HepG2 (cell line): ENCODE results near the gene MED25. TPM values are rescaled to one million over a fixed set of nuclear protein-coding genes. Genes with fewer than 3 reads are reported as not detected.
A peak's percentile ranks its signal among the peaks of the same experiment; 100 is the strongest.

Source experiments
- GZF1 ChIP-seq: sonication (generic); formaldehyde crosslinking; IDR thresholded peaks from 2 replicates; pipeline ENCODE4 v1.5.1; 2020; ENCODE audit warnings: mild to moderate bottlenecking, missing genetic modification reagents
- KMT2B ChIP-seq: IDR thresholded peaks from 2 replicates; pipeline ENCODE4 v1.6.1; 2016; ENCODE audit warnings: missing genetic modification reagents, missing compliant biosample characterization
- MATR3 ChIP-seq: sonication (generic); formaldehyde crosslinking; IDR thresholded peaks from 2 replicates; pipeline ENCODE4 v1.4.0; 2020; ENCODE audit warnings: missing genetic modification reagents
- MYC ChIP-seq: sonication (generic); formaldehyde crosslinking; IDR thresholded peaks from 2 replicates; pipeline ENCODE4 v1.9.0; 2021; ENCODE audit warnings: missing genetic modification reagents, borderline replicate concordance
- PAF1 ChIP-seq: IDR thresholded peaks from 2 replicates; pipeline ENCODE4 v1.6.1; 2016; ENCODE audit warnings: missing genetic modification reagents, missing compliant biosample characterization
- PHF8 ChIP-seq: sonication (generic); formaldehyde crosslinking; IDR thresholded peaks from 2 replicates; pipeline ENCODE4 v1.5.0; 2020; ENCODE audit warnings: missing genetic modification reagents
- RBAK ChIP-seq: sonication (generic); formaldehyde crosslinking; IDR thresholded peaks from 2 replicates; pipeline ENCODE4 v1.5.1; 2020; ENCODE audit warnings: mild to moderate bottlenecking, missing genetic modification reagents
- U2AF2 ChIP-seq: fragments of 200-400 bp; formaldehyde crosslinking; IDR thresholded peaks from 2 replicates; pipeline ENCODE4 v1.6.1; 2017; ENCODE audit warnings: low read depth, mild to moderate bottlenecking, low read length
- ZFP1 ChIP-seq: IDR thresholded peaks from 2 replicates; pipeline ENCODE4 v1.6.1; 2016
- ZNF180 ChIP-seq: sonication (generic); formaldehyde crosslinking; IDR thresholded peaks from 2 replicates; pipeline ENCODE4 v1.4.0; 2020; ENCODE audit warnings: low read depth, missing genetic modification reagents, borderline replicate concordance
- ZNF33B ChIP-seq: sonication (generic); formaldehyde crosslinking; IDR thresholded peaks from 2 replicates; pipeline ENCODE4 v1.5.1; 2020; ENCODE audit warnings: mild to moderate bottlenecking, missing genetic modification reagents
- ZNF549 ChIP-seq: sonication (generic); formaldehyde crosslinking; IDR thresholded peaks from 2 replicates; pipeline ENCODE4 v1.5.0; 2020; ENCODE audit warnings: missing genetic modification reagents
- ZNF761 ChIP-seq: sonication (generic); formaldehyde crosslinking; conservative IDR thresholded peaks from 2 replicates; pipeline ENCODE4 v1.4.0; 2020; ENCODE audit warnings: mild to moderate bottlenecking, missing genetic modification reagents
- polyA plus RNA-seq, 8 experiments: library from polyadenylated mRNA; depleted of rRNA in 3 of 8; stranded (reverse) in 7 of 8; unstranded in 1 of 8; fragments of >200 nt; fragmentation: Illumina TruSeq in 4 of 8; extraction: Trizol in 4 of 8; gene quantifications; 2 replicates each; pipeline versions ENCODE4 v1.2.1 to v1.2.3, GENCODE V29; 2011 to 2016; ENCODE audit warnings: low read depth in 4 of 8, missing spikeins in 1 of 8, mixed read lengths in 1 of 8; ENCODE audit not compliant: insufficient read depth in 1 of 8
- total RNA-seq, 5 experiments: library from RNA; depleted of rRNA; stranded (reverse); fragments of >200 nt; fragmentation: Illumina TruSeq; extraction: Trizol; gene quantifications; 2 replicates each; pipeline ENCODE4 v1.2.3, GENCODE V29; 2016; ENCODE audit warnings: low read depth in 1 of 5
- TF ChIP-seq, protein P1 (sequence below): sonication (generic); formaldehyde crosslinking; conservative IDR thresholded peaks from 2 replicates; pipeline ENCODE4 v1.4.0; 2020; ENCODE audit warnings: mild to moderate bottlenecking, missing genetic modification reagents, moderate library complexity
- TF ChIP-seq, protein P2 (sequence below): sonication (generic); formaldehyde crosslinking; IDR thresholded peaks from 2 replicates; pipeline ENCODE4 v1.4.0; 2020; ENCODE audit warnings: missing genetic modification reagents, mild to moderate bottlenecking, borderline replicate concordance
- TF ChIP-seq, protein P3 (sequence below): sonication (generic); formaldehyde crosslinking; IDR thresholded peaks from 2 replicates; pipeline ENCODE4 v1.4.0; 2020; ENCODE audit warnings: missing genetic modification reagents
- TF ChIP-seq, protein P4 (sequence below): sonication (generic); formaldehyde crosslinking; IDR thresholded peaks from 2 replicates; pipeline ENCODE4 v1.4.0; 2020; ENCODE audit warnings: missing genetic modification reagents
- TF ChIP-seq, protein P5 (sequence below): sonication (generic); formaldehyde crosslinking; IDR thresholded peaks from 2 replicates; pipeline ENCODE4 v1.4.0; 2020; ENCODE audit warnings: missing genetic modification reagents
- TF ChIP-seq, protein P6 (sequence below): sonication (generic); formaldehyde crosslinking; IDR thresholded peaks from 2 replicates; pipeline ENCODE4 v1.4.0; 2020; ENCODE audit warnings: mild to moderate bottlenecking, missing genetic modification reagents

Gene MED25
- total and polyA plus RNA-seq, 2 of the 13 experiments (the other 11 are each of a cell fraction or from before 2014, with no cell fraction given), result 11.1 to 15.1 TPM

DNA sequence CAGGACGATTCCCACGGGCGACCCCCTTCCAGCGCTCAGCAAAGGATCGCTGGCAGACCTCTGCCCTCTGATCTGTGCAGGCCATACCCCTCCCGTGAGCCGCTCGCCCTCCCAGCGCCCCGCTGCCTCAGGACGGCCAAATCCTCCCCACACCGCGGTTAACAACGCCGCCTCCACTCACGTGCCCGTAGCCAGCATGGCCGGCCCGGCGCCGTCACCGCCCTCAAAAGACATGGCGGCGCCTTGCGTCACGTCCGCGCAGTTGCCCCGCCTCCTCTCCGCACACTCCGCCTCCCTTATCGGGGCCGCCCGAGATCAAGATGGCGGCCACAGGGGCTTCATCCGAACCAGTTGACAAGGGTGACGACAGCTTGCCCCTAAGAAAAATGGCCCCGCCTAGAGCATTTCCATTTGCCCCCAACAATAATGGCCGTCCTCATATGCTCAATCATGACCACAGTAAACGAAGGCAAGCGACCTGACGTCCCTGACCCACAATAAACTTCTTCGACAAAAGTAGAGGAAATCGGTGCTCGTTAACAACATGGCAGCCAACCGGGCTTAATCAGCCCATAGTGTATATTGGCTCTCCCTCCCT lies 58.4 kb downstream of the MED25 start (continued):
- TF ChIP-seq, protein P1, sequence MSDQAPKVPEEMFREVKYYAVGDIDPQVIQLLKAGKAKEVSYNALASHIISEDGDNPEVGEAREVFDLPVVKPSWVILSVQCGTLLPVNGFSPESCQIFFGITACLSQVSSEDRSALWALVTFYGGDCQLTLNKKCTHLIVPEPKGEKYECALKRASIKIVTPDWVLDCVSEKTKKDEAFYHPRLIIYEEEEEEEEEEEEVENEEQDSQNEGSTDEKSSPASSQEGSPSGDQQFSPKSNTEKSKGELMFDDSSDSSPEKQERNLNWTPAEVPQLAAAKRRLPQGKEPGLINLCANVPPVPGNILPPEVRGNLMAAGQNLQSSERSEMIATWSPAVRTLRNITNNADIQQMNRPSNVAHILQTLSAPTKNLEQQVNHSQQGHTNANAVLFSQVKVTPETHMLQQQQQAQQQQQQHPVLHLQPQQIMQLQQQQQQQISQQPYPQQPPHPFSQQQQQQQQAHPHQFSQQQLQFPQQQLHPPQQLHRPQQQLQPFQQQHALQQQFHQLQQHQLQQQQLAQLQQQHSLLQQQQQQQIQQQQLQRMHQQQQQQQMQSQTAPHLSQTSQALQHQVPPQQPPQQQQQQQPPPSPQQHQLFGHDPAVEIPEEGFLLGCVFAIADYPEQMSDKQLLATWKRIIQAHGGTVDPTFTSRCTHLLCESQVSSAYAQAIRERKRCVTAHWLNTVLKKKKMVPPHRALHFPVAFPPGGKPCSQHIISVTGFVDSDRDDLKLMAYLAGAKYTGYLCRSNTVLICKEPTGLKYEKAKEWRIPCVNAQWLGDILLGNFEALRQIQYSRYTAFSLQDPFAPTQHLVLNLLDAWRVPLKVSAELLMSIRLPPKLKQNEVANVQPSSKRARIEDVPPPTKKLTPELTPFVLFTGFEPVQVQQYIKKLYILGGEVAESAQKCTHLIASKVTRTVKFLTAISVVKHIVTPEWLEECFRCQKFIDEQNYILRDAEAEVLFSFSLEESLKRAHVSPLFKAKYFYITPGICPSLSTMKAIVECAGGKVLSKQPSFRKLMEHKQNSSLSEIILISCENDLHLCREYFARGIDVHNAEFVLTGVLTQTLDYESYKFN (CRISPR knock-in tag), result no peak
- no peak for TF ChIP-seq GZF1 (CRISPR knock-in tag)
- TF ChIP-seq, protein P2, sequence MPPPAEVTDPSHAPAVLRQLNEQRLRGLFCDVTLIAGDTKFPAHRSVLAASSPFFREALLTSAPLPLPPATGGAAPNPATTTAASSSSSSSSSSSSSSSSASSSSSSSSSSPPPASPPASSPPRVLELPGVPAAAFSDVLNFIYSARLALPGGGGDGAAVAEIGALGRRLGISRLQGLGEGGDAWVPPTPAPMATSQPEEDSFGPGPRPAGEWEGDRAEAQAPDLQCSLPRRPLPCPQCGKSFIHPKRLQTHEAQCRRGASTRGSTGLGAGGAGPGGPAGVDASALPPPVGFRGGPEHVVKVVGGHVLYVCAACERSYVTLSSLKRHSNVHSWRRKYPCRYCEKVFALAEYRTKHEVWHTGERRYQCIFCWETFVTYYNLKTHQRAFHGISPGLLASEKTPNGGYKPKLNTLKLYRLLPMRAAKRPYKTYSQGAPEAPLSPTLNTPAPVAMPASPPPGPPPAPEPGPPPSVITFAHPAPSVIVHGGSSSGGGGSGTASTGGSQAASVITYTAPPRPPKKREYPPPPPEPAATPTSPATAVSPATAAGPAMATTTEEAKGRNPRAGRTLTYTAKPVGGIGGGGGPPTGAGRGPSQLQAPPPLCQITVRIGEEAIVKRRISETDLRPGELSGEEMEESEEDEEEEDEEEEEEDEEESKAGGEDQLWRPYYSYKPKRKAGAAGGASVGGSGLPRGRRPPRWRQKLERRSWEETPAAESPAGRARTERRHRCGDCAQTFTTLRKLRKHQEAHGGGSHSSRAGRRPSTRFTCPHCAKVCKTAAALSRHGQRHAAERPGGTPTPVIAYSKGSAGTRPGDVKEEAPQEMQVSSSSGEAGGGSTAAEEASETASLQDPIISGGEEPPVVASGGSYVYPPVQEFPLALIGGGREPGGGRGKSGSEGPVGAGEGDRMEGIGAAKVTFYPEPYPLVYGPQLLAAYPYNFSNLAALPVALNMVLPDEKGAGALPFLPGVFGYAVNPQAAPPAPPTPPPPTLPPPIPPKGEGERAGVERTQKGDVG (CRISPR knock-in tag), result no peak
- TF ChIP-seq, protein P3, sequence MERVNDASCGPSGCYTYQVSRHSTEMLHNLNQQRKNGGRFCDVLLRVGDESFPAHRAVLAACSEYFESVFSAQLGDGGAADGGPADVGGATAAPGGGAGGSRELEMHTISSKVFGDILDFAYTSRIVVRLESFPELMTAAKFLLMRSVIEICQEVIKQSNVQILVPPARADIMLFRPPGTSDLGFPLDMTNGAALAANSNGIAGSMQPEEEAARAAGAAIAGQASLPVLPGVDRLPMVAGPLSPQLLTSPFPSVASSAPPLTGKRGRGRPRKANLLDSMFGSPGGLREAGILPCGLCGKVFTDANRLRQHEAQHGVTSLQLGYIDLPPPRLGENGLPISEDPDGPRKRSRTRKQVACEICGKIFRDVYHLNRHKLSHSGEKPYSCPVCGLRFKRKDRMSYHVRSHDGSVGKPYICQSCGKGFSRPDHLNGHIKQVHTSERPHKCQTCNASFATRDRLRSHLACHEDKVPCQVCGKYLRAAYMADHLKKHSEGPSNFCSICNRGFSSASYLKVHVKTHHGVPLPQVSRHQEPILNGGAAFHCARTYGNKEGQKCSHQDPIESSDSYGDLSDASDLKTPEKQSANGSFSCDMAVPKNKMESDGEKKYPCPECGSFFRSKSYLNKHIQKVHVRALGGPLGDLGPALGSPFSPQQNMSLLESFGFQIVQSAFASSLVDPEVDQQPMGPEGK (CRISPR knock-in tag), result no peak; the same call in 1 of the 2 replicates
- TF ChIP-seq ZNF761 (CRISPR knock-in tag), result peak; percentile 38; the same call in 1 of the 2 replicates
- TF ChIP-seq PHF8 (CRISPR knock-in tag), result 0 out of 2 replicates have a peak, but pooled peaks have one; percentile 1
- TF ChIP-seq KMT2B (CRISPR knock-in tag), result no peak
- no peak for TF ChIP-seq ZNF180 (CRISPR knock-in tag)
- no peak for TF ChIP-seq ZNF549 (CRISPR knock-in tag)
- peak; percentile 88 for TF ChIP-seq MYC (CRISPR knock-in tag)
- no peak for TF ChIP-seq ZNF33B
- no peak for TF ChIP-seq RBAK
- TF ChIP-seq, protein P4, sequence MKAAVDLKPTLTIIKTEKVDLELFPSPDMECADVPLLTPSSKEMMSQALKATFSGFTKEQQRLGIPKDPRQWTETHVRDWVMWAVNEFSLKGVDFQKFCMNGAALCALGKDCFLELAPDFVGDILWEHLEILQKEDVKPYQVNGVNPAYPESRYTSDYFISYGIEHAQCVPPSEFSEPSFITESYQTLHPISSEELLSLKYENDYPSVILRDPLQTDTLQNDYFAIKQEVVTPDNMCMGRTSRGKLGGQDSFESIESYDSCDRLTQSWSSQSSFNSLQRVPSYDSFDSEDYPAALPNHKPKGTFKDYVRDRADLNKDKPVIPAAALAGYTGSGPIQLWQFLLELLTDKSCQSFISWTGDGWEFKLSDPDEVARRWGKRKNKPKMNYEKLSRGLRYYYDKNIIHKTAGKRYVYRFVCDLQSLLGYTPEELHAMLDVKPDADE (CRISPR knock-in tag), result no peak
- TF ChIP-seq U2AF2, result no peak
- TF ChIP-seq, protein P5, sequence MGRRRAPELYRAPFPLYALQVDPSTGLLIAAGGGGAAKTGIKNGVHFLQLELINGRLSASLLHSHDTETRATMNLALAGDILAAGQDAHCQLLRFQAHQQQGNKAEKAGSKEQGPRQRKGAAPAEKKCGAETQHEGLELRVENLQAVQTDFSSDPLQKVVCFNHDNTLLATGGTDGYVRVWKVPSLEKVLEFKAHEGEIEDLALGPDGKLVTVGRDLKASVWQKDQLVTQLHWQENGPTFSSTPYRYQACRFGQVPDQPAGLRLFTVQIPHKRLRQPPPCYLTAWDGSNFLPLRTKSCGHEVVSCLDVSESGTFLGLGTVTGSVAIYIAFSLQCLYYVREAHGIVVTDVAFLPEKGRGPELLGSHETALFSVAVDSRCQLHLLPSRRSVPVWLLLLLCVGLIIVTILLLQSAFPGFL, result no peak
- no peak for TF ChIP-seq ZFP1 (CRISPR knock-in tag)
- TF ChIP-seq PAF1 (CRISPR knock-in tag), result no peak; the same call in 1 of the 2 replicates
- TF ChIP-seq, protein P6, sequence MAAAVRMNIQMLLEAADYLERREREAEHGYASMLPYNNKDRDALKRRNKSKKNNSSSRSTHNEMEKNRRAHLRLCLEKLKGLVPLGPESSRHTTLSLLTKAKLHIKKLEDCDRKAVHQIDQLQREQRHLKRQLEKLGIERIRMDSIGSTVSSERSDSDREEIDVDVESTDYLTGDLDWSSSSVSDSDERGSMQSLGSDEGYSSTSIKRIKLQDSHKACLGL (CRISPR knock-in tag), result peak; percentile 56; the same call in 1 of the 2 replicates
- TF ChIP-seq MATR3, result no peak
